Kidney epithelial cell (primary cell): ENCODE data around the gene GRB10. TPM values are rescaled to one million over a fixed set of nuclear protein-coding genes. Genes with fewer than 3 reads are reported as not detected.

Experiments
- DNase-seq: peaks from one replicate; pipeline ENCODE4 v3.0.0-alpha.2; 2010; ENCODE audit warnings: low read depth
- H3K27me3 ChIP-seq: 2 replicates; pipeline ENCODE4 v1.6.0; 2011; ENCODE audit warnings: low read length; ENCODE audit not compliant: control insufficient read depth, insufficient read depth
- H3K36me3 ChIP-seq: 2 replicates; pipeline ENCODE4 v1.5.1; 2011; ENCODE audit warnings: low read length; ENCODE audit not compliant: control insufficient read depth, insufficient read depth
- H3K4me3 ChIP-seq: 2 replicates; pipeline ENCODE4 v1.5.1; 2011; ENCODE audit warnings: low read depth, mild to moderate bottlenecking, control low read depth, low read length
- CTCF ChIP-seq: IDR thresholded peaks from 2 replicates; pipeline ENCODE4 v1.5.1; 2011; ENCODE audit warnings: mild to moderate bottlenecking, moderate library complexity, low read length, control low read depth, inconsistent platforms; ENCODE audit not compliant: insufficient read depth, poor library complexity, severe bottlenecking
- total RNA-seq: library from RNA; depleted of rRNA; stranded (reverse); fragments of >200 nt; gene quantifications from 2 replicates; pipeline ENCODE4 v1.2.3, GENCODE V29; 2015

The GRB10 gene
- total RNA-seq, 1 donor from 2014 or later = 86.3 TPM

DNA sequence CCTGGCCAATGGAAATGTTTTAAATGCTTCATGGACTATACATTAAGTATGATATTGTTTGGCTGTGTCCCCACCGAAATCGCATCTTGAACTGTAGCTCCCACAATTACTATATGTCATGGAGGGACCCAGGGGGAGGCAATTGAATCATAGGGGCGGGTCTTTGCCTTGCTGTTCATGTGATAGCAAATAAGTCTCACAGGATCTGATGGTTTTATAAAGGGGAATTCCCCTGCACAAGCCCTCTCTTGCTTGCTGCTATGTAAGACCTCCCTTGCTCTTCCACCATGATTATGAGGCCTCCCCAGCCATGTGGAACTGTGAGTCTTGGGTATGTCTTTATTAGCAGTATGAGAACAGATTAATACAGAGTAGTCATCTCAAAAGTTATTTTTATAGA, 32.4 kb upstream of the GRB10 start:
- no peak for DNase-seq
- H3K36me3 ChIP-seq = no peaks in the 10 kb centered on the region

GRCh38 chr7:50814166-50814565, 31.5 kb upstream of the GRB10 start:
- Histone ChIP-seq H3K4me3 (no peak overlapping the region), H3K36me3 (no peaks in the 10 kb centered on the region), H3K27me3 (no peaks in the 10 kb centered on the region)
- DNase-seq = no peak
- no peak for TF ChIP-seq CTCF

More for the DNA sequence above, 32.4 kb upstream of the GRB10 start:
- no peak overlapping the region for H3K4me3 ChIP-seq
- no peak for TF ChIP-seq CTCF
- no peaks in the 10 kb centered on the region for H3K27me3 ChIP-seq

DNA sequence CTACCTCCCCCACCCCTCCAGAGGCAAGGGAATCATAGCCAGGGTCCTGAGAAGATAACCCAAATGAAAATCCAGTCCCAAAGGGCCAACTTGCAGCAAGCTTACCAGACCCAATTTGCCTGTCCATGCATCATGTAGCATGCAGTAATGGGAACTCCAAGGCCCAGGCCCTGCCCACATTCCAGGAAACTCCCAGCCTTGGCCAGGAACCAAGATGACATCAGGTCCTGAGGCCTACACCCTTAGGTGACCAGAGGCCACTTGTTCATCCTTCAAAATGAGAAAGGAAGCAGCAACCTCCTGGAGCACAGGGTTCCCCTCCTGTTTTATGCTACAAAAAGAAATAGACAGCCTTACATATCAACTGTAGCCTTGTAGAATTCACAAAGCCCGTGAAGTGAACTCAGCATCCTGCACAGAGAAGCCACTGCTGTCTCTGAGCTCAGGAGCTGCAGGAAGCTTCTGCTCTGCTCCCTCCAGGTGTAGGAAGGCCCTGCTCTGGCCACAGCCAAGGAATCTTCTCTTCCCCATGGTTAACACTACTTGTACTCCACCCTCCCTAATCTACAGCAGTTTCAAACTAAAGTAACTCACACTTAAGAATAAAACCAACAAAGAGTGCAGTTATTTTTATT, 30.3 kb upstream of the GRB10 start:
- DNase-seq = peak; percentile 87
- Histone ChIP-seq H3K36me3 (no peaks in the 10 kb centered on the region), H3K27me3 (no peaks in the 10 kb centered on the region), H3K4me3 (no peak overlapping the region)
- no peak for TF ChIP-seq CTCF

- H3K36me3 ChIP-seq = no peaks in the 10 kb centered on the region
Observed at GRCh38 chr7:50812094-50812493, 29.4 kb upstream of the GRB10 start.

DNA sequence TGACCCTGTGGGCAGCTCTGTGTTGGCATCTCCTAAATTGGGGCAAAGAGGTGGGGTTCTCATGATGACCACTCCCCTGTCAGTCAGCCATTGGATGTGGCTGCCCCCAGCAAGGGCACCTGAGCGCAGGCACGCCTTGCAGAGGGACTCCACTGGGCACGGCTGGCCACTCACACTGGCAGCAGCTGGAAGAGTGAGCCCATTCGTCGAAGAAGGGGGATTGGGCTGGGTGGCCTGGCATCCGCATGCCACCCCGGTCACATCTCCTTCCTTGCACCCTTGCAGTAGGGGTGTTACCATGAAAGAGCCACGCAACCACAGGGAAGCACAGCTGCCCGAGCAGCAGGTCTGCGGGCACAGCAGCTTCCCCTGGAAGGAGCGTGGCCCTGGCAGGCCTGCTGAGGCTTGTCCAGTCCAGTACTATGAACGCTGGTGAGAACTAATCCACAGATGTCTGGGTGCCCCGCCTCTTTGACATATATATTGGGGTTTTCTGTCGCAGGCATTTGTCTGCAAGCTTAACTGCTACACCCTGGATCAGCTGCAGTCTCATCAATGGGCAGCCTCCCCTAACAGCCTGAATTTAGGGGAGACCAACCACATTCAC, 25.7 kb upstream of the GRB10 start:
- no peaks in the 10 kb centered on the region for H3K36me3 ChIP-seq
- no peak for TF ChIP-seq CTCF
- H3K4me3 ChIP-seq = no peak overlapping the region
- DNase-seq = no peak
- H3K27me3 ChIP-seq = no peaks in the 10 kb centered on the region

More at GRCh38 chr7:50812094-50812493, 29.4 kb upstream of the GRB10 start:
- no peaks in the 10 kb centered on the region for H3K27me3 ChIP-seq
- no peak for TF ChIP-seq CTCF
- no peak for DNase-seq
- H3K4me3 ChIP-seq = no peak overlapping the region

DNA sequence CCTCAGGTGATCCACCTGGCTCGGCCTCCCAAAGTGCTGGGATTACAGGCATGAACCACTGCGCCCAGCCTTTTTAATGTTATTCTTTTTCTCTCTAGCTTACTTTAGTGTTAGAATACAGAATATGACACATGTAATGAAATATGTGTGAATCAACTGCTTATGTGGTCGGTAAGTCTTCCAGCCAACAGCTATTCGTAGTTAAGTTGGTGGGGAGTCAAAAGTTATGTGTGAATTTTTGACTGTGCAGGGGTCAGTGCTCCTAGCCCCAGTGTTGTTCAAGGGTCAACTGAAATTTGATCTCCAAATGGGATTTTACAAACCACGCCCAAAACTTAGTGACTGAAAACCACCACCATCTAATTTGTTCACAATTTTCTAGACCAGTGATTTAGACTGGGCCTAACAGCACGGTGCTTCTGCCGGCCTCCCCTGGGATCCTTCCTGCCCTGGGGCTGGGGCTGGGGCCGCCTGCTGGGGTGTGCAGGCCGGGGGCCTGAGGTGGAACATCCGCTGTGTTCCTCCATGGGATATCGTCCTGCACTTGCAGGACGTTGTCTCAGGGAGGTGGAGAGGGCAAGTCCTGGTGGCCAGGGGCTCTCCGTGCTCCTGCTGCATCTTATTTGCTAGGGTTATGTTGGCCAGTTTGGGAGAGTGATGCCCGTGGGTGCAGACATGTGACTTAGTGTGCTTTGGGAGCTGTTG, 24.5 kb upstream of the GRB10 start:
- Histone ChIP-seq H3K4me3 (no peak overlapping the region), H3K36me3 (no peaks in the 10 kb centered on the region), H3K27me3 (no peaks in the 10 kb centered on the region)
- DNase-seq = no peak
- no peak for TF ChIP-seq CTCF
